GM19467 (cell line): ENCODE data around the gene ADGRL2.

Experiments
- ATAC-seq: cut with Tn5 transposase; IDR thresholded peaks from one replicate; pipeline ENCODE4 v1.9.1; 2021; ENCODE audit warnings: mild to moderate bottlenecking, moderate library complexity; ENCODE audit not compliant: unreplicated experiment

Gene ADGRL2

GRCh38 chr1:81800695-81801650 lies at the start of gene ADGRL2:
Gene ADGRL2, plus strand, starts transcription at chr1:81800934. Its CDS starts 36,051 bp downstream, at chr1:81836985.
- no peak for ATAC-seq

GRCh38 chr1:81752840-81753239 lies 47.9 kb upstream of the ADGRL2 start:
- no peak for ATAC-seq

- ATAC-seq = no peak
Observed at GRCh38 chr1:81754424-81754823, 46.3 kb upstream of the ADGRL2 start.

- ATAC-seq = no peak
Observed at GRCh38 chr1:81756872-81757271, 43.9 kb upstream of the ADGRL2 start.

GRCh38 chr1:81757398-81758020 lies 43.2 kb upstream of the ADGRL2 start:
- no peak for ATAC-seq

GRCh38 chr1:81758181-81758580 lies 42.6 kb upstream of the ADGRL2 start:
- ATAC-seq = no peak

- no peak for ATAC-seq
Observed at GRCh38 chr1:81760477-81761097, 40.1 kb upstream of the ADGRL2 start.

GRCh38 chr1:81775510-81775909 lies 25.2 kb upstream of the ADGRL2 start:
- ATAC-seq = no peak

- ATAC-seq = no peak
Observed at GRCh38 chr1:81780705-81781454, 19.9 kb upstream of the ADGRL2 start.

- ATAC-seq = no peak
Observed at GRCh38 chr1:81781749-81782148, 19.0 kb upstream of the ADGRL2 start.

- ATAC-seq = no peak
Observed at GRCh38 chr1:81792184-81792583, 8.6 kb upstream of the ADGRL2 start.

GRCh38 chr1:81797701-81798100 lies 3.0 kb upstream of the ADGRL2 start:
- no peak for ATAC-seq

GRCh38 chr1:81799939-81800694 lies 617 bp upstream of the ADGRL2 start:
- no peak for ATAC-seq

GRCh38 chr1:81801651-81802456 lies 1.1 kb downstream of the ADGRL2 start:
- ATAC-seq = no peak

- ATAC-seq = no peak
Observed at GRCh38 chr1:81802457-81802706, 1.6 kb downstream of the ADGRL2 start.

GRCh38 chr1:81802707-81803430 lies 2.1 kb downstream of the ADGRL2 start:
- no peak for ATAC-seq

GRCh38 chr1:81803431-81804110 lies 2.8 kb downstream of the ADGRL2 start:
- no peak for ATAC-seq

GRCh38 chr1:81804312-81804711 lies 3.6 kb downstream of the ADGRL2 start:
- no peak for ATAC-seq
